GM18498 (cell line): ENCODE data around the gene POLR2A.
A peak's percentile ranks its signal among the peaks of the same experiment; 100 is the strongest.

Experiments used
- ATAC-seq: cut with Tn5 transposase; IDR thresholded peaks from one replicate; pipeline ENCODE4 v1.9.1; 2021; ENCODE audit warnings: mild to moderate bottlenecking, moderate library complexity; ENCODE audit not compliant: unreplicated experiment

Gene POLR2A

DNA sequence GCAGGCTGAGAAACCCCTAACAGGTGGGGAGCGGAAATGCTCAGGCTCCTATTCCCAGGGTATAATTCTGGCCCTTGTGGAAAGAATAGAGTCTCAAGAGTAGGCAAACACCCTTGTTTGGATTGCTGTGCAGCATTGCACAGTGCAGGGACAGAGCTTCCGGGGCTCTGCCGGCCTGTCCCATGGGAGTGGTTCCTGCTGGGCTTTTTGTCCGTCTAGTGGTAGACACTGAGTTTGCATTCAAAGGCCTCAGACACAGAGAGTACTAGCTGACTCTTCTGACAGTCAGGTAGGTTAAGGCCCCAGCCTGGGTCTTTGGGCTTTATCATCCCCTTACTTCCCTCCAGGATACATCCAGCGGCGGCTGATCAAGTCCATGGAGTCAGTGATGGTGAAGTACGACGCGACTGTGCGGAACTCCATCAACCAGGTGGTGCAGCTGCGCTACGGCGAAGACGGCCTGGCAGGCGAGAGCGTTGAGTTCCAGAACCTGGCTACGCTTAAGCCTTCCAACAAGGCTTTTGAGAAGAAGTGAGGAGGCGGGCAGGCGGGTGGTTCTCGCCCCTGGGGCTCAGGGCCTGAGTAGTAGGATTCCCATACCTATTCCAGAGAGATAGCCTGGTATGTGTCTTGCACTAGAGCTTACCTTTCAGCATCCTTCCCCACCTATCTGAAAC lies 18.1 kb downstream of the POLR2A start:
- ATAC-seq, result no peak

DNA sequence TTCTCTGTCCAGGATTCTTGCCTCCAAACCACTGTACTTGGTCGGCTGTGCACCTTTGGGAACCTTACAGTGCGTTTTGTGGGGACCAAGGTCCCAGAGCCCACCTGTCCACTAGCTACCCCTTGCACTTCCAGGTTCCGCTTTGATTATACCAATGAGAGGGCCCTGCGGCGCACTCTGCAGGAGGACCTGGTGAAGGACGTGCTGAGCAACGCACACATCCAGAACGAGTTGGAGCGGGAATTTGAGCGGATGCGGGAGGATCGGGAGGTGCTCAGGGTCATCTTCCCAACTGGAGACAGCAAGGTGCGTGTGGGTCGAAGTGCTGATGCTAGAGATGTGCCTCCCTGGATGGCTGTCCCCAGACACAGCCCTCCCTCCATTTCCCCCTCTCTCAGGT lies 18.8 kb downstream of the POLR2A start:
- ATAC-seq, result no peak

DNA sequence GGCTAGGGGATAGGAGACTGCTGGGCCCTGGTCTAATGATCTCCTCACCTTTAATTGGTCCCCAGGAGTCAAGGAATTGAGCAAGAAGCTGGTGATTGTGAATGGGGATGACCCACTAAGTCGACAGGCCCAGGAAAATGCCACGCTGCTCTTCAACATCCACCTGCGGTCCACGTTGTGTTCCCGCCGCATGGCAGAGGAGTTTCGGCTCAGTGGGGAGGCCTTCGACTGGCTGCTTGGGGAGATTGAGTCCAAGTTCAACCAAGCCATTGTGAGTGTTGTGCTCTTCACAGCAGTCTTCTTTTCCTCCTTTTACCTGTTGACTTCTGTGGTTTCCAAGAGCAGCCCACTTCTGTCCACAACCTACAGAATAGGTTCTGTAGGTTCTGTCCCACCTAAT lies 19.4 kb downstream of the POLR2A start:
- no peak for ATAC-seq

DNA sequence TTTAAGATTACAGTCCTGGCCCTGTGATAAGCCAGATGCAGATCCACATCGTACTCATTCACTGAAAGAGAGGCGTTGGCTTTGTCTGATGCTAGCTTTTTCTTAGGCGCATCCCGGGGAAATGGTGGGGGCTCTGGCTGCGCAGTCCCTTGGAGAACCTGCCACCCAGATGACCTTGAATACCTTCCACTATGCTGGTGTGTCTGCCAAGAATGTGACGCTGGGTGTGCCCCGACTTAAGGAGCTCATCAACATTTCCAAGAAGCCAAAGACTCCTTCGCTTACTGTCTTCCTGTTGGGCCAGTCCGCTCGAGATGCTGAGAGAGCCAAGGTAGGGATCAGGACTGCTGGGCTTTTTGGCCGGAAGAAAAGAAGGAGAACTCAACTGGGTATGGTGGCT lies 24.0 kb downstream of the POLR2A start:
- ATAC-seq, result no peak

DNA sequence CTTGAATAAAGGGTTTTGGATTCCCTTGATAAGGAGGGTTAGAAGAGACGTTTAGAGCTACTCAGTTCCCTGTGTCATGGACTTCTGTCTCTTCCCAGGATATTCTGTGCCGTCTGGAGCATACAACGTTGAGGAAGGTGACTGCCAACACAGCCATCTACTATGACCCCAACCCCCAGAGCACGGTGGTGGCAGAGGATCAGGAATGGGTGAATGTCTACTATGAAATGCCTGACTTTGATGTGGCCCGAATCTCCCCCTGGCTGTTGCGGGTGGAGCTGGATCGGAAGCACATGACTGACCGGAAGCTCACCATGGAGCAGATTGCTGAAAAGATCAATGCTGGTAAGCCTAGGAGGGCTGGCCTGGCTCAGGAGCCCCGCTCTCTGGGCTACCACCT lies 24.7 kb downstream of the POLR2A start:
- no peak for ATAC-seq

DNA sequence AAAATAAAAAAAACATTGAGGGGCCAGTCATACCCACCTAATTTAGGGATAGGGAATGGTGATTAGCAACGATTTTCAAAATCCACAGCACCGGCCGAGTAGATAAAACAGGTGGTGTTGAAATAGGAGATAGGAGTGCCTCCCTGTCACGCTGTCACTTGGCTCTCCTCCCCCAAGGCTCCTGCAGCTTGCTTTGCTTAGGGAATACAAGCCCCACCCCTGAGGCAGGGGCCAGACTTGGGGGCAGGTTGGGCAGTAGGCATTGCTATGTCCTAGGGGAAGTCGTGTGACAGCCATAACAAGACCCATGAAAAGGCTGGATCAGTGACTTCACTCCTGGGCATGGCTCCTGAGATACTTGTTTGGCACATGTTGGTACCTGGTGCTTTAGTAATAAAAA lies 25.8 kb downstream of the POLR2A start:
- ATAC-seq, result no peak

DNA sequence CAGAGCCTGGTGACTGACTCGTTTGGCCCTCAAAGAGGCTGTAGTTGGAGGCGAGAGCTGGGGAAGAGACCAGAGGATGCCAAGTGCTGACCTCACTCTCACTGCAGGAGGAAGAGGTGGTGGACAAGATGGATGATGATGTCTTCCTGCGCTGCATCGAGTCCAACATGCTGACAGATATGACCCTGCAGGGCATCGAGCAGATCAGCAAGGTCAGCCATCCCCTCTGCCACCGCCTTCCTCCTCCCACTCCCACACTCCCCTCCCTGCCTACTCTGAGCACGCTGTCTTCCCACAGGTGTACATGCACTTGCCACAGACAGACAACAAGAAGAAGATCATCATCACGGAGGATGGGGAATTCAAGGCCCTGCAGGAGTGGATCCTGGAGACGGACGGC lies 26.9 kb downstream of the POLR2A start:
- no peak for ATAC-seq

DNA sequence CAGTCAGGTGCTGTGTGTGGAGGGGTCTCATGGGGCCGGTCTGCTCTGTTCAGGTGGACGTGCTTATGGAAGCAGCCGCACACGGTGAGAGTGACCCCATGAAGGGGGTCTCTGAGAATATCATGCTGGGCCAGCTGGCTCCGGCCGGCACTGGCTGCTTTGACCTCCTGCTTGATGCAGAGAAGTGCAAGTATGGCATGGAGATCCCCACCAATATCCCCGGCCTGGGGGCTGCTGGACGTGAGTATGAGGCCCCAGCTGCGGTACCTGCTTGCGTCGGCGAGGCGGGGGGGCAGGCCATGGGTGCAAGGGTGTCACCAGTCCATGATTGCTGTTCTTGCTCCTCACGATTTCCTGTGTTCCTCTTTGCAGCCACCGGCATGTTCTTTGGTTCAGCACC lies 27.9 kb downstream of the POLR2A start:
- no peak for ATAC-seq

DNA sequence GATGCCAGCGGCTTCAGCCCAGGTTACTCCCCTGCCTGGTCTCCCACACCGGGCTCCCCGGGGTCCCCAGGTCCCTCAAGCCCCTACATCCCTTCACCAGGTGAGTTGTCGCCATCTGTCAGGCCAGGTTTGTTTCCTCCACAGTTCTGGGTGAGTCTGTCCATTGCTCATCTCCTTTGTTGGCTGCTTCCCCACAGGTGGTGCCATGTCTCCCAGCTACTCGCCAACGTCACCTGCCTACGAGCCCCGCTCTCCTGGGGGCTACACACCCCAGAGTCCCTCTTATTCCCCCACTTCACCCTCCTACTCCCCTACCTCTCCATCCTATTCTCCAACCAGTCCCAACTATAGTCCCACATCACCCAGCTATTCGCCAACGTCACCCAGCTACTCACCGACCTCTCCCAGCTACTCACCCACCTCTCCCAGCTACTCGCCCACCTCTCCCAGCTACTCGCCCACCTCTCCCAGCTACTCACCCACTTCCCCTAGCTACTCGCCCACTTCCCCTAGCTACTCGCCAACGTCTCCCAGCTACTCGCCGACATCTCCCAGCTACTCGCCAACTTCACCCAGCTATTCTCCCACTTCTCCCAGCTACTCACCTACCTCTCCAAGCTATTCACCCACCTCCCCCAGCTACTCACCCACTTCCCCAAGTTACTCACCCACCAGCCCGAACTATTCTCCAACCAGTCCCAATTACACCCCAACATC lies 28.8 kb downstream of the POLR2A start:
- no peak for ATAC-seq

DNA sequence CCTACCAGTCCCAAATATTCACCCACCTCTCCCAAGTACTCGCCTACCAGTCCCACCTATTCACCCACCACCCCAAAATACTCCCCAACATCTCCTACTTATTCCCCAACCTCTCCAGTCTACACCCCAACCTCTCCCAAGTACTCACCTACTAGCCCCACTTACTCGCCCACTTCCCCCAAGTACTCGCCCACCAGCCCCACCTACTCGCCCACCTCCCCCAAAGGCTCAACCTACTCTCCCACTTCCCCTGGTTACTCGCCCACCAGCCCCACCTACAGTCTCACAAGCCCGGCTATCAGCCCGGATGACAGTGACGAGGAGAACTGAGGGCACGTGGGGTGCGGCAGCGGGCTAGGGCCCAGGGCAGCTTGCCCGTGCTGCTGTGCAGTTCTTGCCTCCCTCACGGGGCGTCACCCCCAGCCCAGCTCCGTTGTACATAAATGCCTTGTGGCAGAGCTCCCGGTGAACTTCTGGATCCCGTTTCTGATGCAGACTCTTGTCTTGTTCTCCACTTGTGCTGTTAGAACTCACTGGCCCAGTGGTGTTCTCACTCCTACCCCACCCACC lies 29.8 kb downstream of the POLR2A start:
- ATAC-seq, result no peak

DNA sequence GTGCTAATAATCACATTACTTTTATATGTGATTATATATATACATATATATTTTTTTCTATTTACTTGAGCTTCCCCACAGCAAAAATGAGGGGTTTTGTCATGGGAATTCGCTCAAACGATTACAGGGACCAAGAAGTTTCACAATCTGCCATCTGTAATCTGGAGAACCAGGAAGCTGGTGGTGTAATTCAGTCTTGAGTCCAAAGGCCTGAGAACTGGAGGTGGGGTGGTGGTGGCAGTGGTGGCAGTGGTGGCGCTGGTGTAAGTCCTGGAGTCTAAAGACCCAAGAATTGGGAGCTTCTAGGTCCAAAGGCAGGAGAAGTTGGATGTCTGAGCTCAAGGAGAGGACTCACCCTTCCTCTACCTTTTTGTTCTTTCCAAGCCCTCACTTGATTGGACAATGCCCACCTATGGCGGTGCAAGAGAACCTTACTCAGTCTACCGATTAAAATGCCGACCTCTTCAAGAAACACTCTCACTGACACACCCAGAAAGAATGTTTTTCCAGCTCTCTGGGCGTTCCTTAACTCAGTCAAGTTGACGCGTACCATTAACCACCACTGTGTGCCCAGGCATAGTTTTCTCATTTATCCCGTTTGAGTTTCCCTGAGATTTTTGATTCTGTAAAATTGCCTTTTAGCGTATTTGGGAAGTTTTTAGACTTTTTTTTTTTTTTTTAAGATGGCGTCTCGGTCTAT lies 31.9 kb downstream of the POLR2A start:
- ATAC-seq, result no peak

DNA sequence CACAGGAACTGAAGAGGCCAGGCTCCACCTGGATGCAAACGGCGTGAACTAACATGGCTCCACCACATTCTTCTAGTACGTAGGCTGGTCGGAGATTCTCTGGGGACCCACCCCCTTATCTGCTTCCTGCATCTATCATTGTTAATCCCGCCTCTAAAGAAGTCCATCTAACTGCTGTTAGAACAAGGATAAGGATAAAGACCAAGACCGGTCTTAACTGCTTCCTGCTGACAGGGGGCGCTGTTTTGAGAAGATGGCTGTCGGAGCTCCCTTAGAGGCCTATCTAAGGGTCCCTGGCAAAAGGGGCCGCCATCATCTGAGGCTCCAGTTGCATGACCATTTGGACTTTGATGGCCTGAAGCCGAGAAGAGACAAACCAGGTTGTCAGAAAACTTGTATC lies 38.9 kb downstream of the POLR2A start:
- no peak for ATAC-seq

DNA sequence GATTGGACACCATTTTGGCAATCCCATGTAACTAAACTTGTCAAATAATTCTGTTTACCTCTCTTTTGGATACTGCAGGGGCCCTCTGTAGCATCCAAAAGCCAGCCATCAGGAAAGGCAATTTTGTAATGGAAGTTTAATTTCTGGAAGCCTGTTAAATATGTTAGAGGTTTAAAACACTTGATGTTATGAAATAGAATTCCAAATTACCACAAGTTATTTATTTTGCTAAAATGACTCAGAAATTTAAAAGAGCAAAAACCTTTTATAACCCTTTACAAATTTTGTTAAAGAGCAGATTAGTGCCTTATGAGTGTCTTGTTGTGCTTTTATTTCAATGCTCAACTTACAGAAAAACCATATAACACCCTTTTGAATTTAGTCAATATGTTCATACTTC lies 44.7 kb downstream of the POLR2A start:
- no peak for ATAC-seq

DNA sequence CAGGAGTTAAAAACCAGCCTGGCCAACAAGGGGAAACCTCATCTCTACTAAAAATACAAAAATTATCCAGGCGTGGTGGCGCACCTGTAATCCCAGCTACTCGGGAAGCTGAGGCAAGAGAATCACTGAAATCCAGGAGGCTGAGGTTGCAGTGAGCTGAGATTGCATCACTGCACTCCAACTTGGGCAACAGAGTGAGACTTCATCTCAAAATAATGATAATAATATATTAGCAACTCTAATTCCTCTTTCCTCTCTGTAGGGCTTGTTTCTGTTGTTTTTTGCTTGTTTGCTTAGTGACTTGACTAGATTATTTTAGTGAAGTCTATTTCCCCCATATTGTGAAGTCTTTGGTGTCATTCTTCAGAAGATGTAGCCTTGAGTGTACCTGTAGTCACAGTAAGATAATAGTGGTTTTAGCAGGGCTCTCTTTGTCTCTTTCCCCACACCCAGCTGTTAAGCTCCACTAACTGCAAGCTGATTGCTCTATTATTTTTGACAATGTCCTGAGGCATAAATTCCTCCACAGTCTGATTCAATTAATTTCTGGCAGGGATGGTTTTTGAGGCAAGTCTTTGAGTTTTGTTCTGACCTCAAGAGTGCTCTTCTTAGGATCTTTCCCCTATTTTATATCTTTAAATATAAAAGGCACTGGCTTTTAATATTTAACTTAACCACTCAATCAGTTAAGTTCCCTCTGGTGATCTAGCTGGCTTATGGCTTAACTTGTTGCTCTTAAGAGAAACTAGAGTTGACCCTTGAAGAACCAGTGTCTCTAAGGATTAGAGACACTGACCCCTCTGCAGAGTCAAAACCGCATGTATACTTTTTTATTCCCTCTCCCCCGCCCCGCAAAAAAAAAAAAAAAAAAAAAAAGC lies 46.1 kb downstream of the POLR2A start:
- ATAC-seq, result no peak

DNA sequence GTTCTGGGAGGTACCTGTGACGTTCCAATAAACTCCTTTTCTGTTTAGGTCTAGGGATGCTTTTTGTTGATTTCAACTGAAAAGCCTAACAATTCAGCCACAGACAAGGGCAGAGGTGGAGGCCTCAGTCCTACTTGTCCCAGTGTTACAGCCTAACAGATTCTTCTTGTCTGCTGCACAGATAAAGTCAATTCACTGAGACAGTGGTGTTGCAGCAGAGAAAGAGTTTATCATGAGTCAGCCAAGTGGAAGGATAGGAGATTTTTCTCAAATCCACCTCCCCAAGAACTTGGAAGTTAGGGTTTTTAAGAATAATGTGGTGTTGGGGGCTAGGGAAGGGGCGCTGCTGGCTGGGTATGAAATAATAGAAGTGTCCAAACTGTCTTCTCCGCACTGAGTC lies 53.9 kb downstream of the POLR2A start:
- no peak for ATAC-seq

DNA sequence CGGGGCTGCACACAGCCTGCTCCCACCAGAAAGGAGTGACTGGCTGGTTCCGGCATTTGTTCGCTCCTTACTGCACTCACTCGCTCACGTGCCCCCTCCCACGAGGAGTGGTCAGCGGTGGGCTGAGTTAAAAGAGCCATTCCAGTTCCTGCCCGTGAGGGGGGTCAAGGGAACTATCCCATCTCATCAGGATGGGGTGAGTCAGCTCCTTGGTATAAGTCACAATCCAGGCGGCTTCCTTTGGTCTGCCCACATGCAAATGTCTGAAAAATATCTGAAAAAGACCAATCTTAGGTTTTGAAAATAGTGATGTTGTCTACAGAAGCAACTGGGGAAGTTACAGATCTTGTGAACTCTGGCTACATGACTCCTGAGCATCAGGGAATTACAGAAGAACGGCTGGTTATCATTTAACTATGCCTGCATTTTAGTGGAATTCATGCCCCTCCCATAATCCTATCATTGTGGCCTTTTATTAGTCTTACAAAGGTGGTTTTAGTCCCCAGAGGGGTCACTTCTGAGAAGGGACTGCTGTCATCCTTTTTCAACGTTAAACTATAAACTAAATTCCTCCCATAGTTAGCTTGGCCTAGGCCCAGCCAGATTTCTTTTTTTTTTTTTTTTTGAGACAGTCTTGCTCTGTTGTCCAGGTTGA lies 54.9 kb downstream of the POLR2A start:
- no peak for ATAC-seq

DNA sequence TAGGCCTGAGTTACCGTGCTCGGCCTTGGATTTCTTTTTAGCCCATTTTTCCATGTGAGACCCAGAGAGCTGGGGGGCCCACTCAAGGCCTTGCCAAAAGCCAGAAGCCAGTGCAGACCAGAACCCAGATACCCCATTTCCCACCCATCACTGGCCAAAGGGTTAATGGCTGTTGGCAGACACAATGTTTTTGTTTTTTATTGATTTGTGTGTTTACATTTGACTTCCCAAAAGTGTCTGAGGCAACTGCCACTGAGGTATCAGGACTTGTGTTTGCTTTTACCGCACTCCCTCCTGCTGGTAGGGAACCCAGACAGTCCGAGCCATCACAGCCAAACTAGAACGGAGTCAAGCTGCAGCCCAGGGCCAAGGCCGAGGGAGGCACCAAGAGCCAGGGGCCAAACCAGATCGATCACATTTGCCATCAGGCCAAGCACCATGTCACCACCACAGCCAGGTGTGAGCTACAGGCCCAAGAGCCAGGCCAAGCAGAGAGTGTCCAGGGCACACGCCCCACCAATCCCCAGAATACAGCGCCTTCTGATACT lies 57.0 kb downstream of the POLR2A start:
- no peak for ATAC-seq

DNA sequence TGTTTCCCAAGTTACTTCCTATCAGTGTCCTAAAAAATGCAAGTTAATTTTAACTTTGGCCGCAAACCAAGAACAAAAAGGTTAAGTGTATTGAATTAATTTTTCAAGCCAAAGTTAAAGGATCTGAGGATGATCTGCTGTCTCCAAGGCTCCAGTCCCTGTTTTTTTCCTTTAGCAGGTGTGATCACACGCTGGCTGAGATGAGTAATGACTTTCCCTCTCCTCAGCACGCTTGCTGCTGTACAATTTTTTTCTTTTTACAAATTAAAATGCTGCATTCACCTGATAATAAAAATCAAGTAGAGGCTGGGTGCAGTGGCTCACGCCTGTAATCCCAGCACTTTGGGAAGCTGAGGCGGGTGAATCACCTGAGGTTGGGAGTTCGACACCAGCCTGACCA lies 60.7 kb downstream of the POLR2A start:
- ATAC-seq, result no peak

DNA sequence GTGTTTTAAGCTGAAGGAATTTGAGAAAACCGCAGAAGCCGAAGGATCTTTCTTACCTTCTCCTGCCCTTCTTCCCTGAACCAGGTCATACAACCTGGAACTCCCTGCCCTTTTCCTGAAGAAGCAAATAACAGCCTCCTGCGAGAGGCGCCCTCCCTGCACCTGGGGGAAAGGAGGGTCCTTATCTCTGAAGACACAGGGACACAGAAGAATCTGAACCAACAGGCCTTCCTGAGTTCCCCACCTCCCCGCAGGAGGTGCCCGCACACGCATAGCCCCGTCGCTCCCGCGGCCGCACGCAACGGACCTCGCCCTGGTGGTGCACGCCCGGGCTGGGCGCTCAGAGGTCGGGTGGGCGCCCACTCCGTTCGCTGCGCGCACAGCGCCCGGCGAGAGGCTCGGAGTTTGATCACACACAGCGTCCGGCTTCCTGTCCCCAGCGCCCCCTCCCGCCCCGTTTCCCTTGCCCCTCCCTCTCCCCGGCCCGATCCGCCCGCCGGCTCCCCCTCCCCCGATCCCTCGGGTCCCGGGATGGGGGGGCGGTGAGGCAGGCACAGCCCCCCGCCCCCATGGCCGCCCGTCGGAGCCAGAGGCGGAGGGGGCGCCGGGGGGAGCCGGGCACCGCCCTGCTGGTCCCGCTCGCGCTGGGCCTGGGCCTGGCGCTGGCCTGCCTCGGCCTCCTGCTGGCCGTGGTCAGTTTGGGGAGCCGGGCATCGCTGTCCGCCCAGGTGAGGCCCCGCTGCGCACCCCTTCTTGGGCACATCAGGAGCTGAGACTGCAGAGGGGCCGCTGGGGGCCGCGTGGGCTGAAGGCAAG lies 64.6 kb downstream of the POLR2A start, which contains the start of gene TNFSF12:
Gene TNFSF12, plus strand, starts transcription at position 474 of the 816 bp plus-strand sequence. Its CDS starts 96 bp downstream, at position 570.
- peak; percentile 54 for ATAC-seq
